Measurements from ENCODE around the gene ZXDC. TPM values are rescaled to one million over a fixed set of nuclear protein-coding genes. Genes with fewer than 3 reads are reported as not detected.
A peak's percentile ranks its signal among the peaks of the same experiment; 100 is the strongest.

Gene ZXDC
- total RNA-seq, 1 donor from 2014 or later: 39.7 TPM

GRCh38 chr3:126446301-126446700, 29.4 kb downstream of the ZXDC start:
- ATAC-seq (no peak), DNase-seq (ENCODE audit: low spot score) (peak; percentile 34)
- intact Hi-C loops (cut with DNase I): loop anchor here (10.0 kb wide), 1 partner anchor 1518 kb away; no protein-coding TSS in a partner anchor

GRCh38 chr3:126445506-126445905, 30.2 kb downstream of the ZXDC start:
- ATAC-seq: no peak
- DNase-seq (ENCODE audit: low spot score): no peak
- intact Hi-C loops (cut with DNase I): loop anchor here (10.0 kb wide), 1 partner anchor 1519 kb away; no protein-coding TSS in a partner anchor

DNA sequence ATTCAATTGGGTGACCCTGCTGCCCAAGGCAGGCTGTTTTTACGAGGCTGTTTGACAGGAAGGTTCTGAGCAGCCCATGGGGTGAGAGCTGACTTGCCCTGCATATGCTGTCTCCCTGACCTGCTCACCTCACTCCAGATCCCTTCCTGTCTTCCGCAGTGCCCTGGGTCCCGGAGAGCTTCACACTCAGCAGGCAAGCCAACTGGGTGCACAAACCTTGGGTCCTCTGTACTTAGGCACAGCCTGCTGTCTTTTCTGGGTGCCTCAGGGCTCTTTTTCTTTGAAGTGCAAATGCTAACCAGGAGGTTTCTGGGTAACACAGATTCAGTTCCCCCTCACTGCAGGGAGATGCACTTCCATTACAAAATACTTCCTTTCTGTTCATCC, 32.8 kb downstream of the ZXDC start:
- intact Hi-C loops (cut with DNase I): loop anchor here (10.0 kb wide), 1 partner anchor 1522 kb away; no protein-coding TSS in a partner anchor
- ATAC-seq (no peak), DNase-seq (ENCODE audit: low spot score) (peak; percentile 31)

DNA sequence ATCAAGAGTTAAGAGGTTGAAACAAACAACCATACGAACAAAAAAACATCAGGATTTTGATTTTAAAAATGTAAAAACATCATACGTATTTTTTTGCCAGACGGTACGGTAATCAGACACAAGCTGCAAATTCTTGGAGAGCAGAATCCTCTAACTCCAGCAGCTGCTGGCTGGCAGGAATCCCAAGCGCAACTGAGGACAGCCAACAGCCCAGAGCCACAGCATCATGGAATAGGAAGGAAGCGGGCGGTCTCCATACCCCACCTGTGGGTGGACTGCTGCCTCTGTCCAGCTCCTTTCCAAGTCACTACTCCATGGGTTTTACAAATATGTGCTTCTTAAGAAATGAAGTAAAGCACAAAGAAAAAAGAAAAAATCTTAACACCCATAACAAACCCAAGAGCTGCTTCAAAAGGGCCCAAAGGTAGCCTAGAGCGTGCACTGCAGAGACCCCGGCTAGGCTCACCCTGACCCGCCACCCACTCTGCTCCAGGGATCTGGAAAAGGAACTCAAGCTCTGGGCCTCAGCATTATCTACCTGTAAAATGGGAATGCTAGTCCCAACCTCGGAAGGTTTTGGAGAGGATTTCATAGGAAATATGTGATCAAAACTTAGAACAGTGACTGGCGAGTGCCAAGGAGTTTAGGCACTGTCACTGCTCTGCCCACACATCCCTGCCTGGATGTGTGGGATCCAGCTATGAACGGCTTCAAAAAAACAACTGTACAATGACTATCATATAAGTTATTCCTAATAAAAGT, 33.4 kb downstream of the ZXDC start:
- DNase-seq (ENCODE audit: low spot score): peak; percentile 60
- intact Hi-C loops (cut with DNase I): loop anchor here (10.0 kb wide), 1 partner anchor 1523 kb away; no protein-coding TSS in a partner anchor
- no peak for ATAC-seq

- DNase-seq (ENCODE audit: low spot score) (peak; percentile 50), ATAC-seq (no peak)
- intact Hi-C loops (cut with DNase I): loop anchor here (10.0 kb wide), 1 partner anchor 1523 kb away; no protein-coding TSS in a partner anchor
Observed at GRCh38 chr3:126441256-126441880, 34.3 kb downstream of the ZXDC start.

GRCh38 chr3:126440709-126440995, 35.0 kb downstream of the ZXDC start:
- ATAC-seq: no peak
- peak; percentile 43 for DNase-seq (ENCODE audit: low spot score)
- intact Hi-C loops (cut with DNase I): loop anchor here (10.0 kb wide), 1 partner anchor 1524 kb away; no protein-coding TSS in a partner anchor

GRCh38 chr3:126439968-126440708, 35.6 kb downstream of the ZXDC start:
- ATAC-seq (no peak), DNase-seq (ENCODE audit: low spot score) (no peak)
- intact Hi-C loops (cut with DNase I): loop anchor here (10.0 kb wide), 1 partner anchor 1525 kb away; no protein-coding TSS in a partner anchor

DNA sequence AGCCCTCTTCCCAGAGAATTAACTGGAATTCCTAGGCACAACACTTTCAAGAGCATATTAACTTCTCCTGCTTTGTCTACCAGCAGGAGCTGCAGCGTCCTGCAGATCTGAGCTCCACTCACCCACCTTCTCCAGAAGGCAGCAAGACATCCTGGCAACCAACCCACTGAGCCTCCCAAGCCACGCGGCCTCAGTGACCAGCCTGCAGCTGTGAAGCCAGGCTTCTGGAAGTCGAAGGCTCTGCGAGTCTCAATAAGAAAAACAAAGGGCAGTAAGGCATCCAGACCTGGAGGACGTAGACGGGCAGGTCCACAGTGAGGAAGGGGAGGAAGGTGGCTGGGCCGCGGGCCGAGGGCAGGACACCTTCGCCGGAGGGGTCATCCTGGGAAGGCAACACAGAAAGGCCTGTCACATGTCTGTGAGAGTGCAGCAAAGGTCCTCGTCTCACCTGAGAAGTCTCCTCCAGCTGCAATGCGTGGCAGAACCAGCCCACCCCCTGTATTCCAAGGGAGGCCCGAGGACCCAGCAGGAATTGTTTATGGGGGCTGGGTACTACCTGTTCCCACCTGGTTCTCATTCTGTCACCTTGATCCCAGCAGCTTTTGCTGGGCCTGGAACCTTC, 36.2 kb downstream of the ZXDC start:
- ATAC-seq (no peak), DNase-seq (ENCODE audit: low spot score) (peak; percentile 42)
- intact Hi-C loops (cut with DNase I): no loop called here

- no peak for DNase-seq (ENCODE audit: low spot score)
- intact Hi-C loops (cut with DNase I): no loop called here
- no peak for ATAC-seq
Observed at GRCh38 chr3:126438746-126439145, 36.9 kb downstream of the ZXDC start.

GRCh38 chr3:126438186-126438585, 37.5 kb downstream of the ZXDC start:
- intact Hi-C loops (cut with DNase I): no loop called here
- ATAC-seq: no peak
- DNase-seq (ENCODE audit: low spot score): no peak

GRCh38 chr3:126436826-126437717, 38.6 kb downstream of the ZXDC start:
- ATAC-seq: no peak
- DNase-seq (ENCODE audit: low spot score): peak; percentile 51
- intact Hi-C loops (cut with DNase I): no loop called here

DNA sequence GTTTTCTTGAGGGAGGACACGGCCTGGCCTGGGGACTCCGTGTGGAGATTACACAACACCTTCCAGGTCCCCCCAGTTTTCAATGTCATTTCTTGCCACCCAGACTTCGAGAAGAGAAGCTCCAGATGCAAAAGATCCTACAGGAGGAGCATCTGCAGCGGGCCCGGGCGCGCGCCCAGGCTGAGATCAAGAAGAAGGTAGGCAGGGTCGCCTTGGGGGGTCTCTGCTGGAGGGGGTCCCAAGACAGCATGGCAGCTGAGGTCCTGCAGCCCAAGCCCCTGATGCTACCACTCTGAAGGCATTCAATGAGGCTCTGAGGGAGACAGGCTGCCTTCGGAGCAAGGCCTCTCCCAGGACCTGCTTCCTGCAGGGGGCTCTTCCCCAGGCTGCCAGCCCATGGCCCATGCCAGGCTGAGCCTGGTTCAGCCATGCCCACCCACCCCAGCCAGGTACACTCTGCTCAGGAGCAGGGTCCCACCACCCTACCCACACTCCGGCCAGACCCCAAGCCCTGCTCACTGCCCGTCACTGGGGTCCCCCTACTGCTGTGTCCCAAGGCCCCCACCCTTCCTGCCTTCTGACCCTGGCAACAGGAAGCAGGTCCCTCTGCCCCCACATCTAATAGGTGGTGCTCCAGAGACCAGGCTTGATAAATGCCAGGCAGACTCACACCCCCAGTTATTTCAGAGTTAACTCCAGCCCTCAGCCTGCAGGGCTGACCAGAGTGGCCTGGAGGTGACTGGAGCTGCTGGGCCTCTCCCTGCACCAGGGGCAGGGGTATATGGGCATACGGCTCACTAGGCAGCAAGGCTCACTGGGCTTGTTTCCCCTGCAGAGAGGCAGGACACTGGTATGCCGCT, 40.0 kb downstream of the ZXDC start:
- intact Hi-C loops (cut with DNase I): no loop called here
- DNase-seq (ENCODE audit: low spot score) (peak; percentile 42), ATAC-seq (no peak)

GRCh38 chr3:126434931-126435411, 40.7 kb downstream of the ZXDC start:
- intact Hi-C loops (cut with DNase I): loop anchor here (1.0 kb wide), 1 partner anchor 35 kb away; no protein-coding TSS in a partner anchor
- ATAC-seq (no peak), DNase-seq (ENCODE audit: low spot score) (peak; percentile 36)

GRCh38 chr3:126434264-126434590, 41.5 kb downstream of the ZXDC start:
- intact Hi-C loops (cut with DNase I): loop anchor here (1.0 kb wide), 1 partner anchor 36 kb away; no protein-coding TSS in a partner anchor
- ATAC-seq (no peak), DNase-seq (ENCODE audit: low spot score) (no peak)

DNA sequence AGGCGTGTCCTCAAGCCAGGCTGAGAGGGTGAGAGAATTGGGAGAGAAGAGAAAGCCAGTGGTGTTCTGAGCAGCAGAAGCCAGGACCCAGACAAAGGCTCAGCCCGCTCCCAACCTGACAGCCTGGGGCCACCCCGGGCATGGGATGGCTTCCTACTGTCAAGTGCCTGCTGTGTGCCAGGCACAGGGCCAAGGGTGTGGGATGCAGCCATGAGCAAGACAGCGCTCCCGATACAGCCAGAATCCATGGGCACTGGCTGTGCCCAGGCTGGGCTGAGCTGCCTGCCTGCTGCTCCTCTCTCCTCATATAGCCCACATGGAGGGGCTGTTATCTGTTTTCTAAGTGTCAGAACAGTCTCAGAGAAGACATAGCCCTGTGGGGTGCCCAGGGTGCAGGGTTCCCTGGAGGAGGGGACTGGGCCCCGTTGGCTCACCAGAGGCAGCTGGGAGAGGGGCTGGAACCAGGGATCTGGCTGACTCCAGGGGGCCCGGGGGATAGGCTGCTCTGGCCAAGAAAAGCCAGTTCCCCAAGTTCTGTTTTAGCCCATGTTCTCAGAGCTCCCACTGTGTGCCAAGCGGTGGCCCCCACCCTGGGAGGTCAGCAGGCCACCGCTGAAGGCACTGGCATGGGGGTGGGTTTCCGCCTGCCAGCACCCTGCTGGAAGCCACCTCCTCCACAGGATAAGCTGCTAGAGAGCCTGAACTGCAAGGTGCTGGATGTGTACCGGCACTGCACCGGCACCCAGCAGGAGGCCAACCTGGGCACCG, 42.0 kb downstream of the ZXDC start:
- peak; percentile 51 for DNase-seq (ENCODE audit: low spot score)
- intact Hi-C loops (cut with DNase I): loop anchor here (1.0 kb wide), 2 partner anchors 37 to 41 kb away; no protein-coding TSS in a partner anchor
- ATAC-seq: peak; percentile 34

DNA sequence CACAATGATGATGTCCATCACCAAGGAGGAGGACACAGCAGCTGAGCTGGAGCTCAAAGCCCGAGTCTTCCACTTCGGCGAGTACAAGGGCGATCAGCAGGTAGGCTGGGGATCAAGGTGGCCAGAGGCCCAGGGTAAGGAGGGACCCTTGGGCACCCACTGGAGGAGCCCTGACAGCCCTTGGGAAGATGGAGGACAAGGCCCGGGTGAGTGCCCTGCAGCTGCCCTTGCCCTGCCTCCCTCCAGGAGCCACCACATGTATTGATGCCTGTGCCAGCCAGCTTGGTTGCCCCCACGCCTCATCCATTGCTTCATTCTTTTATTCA, 42.6 kb downstream of the ZXDC start:
- intact Hi-C loops (cut with DNase I): loop anchor here (1.0 kb wide), 1 partner anchor 41 kb away; no protein-coding TSS in a partner anchor
- DNase-seq (ENCODE audit: low spot score) (no peak), ATAC-seq (no peak)

Measured in sciatic nerve (tissue), 2 donors.